CD4-positive, alpha-beta T cell treated with Interleukin-21 for 1 hour (primary cell): ENCODE results near the gene KLHL26.

Experiments
- DNase-seq: peaks from one replicate; pipeline ENCODE4 v3.0.0-alpha.2; 2020

Gene KLHL26

GRCh38 chr19:18650021-18650390 lies 13.2 kb downstream of the KLHL26 start:
- no peak for DNase-seq

GRCh38 chr19:18650468-18651041 lies 13.7 kb downstream of the KLHL26 start:
- DNase-seq: no peak

DNA sequence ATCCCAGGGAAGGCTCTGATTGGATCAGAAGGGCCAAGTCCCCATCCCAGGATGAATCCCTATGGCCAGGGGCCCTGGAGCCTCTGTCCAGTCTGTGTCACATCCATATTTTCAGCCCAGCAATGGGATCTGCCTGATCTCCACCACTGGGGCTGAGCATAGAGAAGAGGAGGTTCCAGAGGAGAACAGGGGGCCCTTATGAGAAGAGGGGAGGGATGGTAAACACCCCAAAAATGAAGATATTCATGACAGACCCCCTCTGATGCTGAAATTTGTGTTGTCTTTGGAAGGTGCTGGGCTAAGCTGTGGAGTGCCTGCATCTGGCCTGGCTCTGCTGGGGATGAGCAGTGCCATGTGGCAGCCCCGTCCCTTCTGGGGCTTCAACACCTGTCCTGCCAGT lies 14.5 kb downstream of the KLHL26 start:
- no peak for DNase-seq

GRCh38 chr19:18651733-18652132 lies 14.9 kb downstream of the KLHL26 start:
- no peak for DNase-seq

- DNase-seq: no peak
These were observed 17.0 kb downstream of the KLHL26 start for GRCh38 chr19:18653853-18654252.

DNA sequence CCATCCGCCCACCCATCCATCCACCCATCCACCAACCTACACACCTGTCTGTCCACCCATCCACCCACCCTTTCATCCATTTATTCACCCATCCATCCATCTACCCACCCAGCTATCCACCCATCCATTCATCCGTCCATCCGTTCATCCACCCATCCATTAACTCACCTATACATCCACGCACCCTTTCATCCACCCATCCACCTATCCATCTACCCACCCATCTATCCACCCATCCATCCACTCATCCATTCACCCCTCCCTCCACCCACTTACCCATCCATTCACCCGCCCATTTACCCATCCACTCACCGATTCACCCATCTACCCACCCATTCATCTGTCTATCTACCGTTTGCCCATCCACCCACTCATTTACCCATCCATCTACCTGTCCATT lies 17.6 kb downstream of the KLHL26 start:
- no peak for DNase-seq

DNA sequence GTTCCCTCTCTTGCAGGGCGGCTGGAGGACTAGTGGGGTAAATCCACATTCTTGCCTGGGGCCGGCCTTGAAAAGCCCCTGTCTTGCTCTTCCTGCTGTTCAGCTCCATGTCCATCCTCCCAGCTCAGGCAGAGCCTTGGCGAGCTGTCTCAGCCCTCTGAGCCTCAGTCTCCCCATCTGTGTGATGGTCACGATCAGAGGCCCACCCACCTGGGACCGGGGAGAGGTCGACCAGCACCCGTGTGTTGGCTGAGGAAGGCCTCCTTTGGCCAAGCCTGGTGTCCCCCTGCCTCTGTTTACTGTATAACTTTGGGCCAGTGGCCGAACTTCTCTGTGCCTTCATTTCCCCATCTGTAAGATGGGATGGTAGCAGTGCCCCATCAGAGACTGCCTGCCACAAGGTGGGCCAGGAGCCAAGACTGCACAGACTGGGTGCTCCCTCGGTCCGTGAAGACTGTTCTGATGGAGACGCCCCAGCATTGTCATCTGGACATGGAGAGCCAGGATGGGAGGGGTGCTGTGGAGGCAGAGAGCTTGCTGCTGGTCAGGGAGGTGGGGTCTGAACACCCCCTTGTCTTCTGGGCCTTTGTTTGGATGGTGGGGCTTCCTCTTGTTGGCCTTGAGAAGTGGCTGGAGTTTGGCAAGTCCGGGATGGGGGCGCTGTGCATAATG lies 18.5 kb downstream of the KLHL26 start:
- no peak for DNase-seq

DNA sequence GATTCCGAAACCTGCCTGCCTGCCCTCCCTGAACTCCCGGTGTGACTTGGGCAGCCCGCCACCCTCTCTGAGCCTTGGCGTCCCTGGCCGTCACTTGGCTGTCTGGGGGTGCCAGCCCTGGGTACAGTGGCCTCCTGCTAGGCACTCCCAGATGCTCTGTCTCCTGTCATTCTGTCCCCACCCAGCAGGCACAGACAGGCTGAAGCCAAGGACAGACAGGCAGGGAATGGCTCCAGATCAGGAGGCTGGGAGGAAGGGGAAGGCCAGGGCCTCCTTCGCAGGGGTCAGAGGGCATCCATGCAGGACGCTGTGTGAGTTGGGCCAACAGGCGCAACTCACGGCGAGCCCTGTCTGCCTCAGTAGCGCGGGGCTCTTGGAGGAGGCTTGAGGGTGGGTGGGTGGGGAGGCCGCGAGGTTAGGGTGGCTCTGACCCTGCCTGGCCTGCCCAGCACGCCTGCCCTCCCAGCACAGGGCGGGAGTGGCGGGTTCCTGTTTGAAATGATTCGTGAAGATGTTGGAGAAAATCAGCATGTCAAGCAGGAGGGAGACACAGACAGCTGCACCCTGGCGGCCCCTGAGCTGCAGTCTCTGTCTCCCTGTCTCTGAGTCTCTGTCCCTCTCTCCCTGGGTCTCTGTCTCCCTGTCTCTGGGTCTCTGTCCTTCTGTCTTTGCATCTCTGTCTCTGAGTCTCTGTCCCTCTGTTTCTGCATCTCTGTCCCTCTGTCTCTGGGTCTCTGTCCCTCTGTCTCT lies 19.7 kb downstream of the KLHL26 start:
- no peak for DNase-seq

GRCh38 chr19:18657590-18658365 lies 20.9 kb downstream of the KLHL26 start:
- DNase-seq: no peak

GRCh38 chr19:18658366-18658855 lies 21.6 kb downstream of the KLHL26 start:
- no peak for DNase-seq

GRCh38 chr19:18659281-18660050 lies 22.6 kb downstream of the KLHL26 start:
- no peak for DNase-seq

GRCh38 chr19:18660051-18660910 lies 23.5 kb downstream of the KLHL26 start:
- no peak for DNase-seq

GRCh38 chr19:18660939-18661670 lies 24.3 kb downstream of the KLHL26 start:
- DNase-seq: no peak

- no peak for DNase-seq
These were observed 26.3 kb downstream of the KLHL26 start for GRCh38 chr19:18662972-18663732.

DNA sequence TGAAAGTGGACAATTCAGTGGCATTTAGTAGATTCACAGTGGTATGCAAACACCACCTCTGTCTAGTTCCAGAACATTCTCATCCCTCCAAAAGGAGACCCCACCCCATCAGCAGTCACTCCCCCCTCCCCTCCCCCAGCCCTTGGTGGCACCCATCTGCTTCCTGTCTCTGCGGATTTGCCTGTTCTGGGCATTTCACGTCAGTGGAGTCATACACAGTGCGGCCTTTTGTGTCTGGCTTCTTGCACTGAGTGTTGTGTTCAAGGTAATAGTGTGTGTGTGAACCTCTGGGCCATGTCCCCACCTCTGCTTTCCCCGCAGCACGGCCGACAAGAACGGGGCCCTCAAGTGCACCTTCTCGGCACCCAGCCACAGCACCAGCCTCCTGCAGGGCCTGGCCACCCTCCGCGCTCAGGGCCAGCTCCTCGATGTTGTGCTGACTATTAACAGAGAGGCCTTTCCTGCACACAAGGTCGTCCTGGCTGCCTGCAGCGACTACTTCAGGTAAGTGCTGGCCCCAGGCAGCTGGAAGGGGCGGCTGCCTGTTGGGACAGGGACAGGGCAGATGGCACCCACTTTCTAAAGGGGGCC lies 27.2 kb downstream of the KLHL26 start:
- no peak for DNase-seq

DNA sequence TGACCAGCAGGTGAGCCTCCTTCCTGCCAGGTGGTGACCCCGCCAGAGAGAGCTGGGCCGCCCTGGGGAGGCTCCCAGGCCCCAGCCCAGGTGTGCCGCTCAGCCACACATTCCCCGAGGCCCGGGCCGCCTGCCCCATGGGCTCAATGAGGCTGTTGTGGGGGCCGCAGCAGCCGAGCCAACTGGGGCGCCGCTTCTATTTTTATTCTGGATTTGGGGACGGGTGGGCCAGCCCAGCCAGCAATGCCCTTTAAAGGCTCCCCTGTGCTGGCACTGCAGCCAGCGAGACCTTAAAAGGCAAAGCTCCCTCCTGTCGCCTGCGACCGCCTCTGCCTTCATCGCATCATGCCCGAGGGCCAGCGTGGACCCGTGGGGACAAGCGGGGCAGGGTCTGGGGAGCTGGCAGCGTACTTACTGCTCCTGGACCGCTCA lies 29.0 kb downstream of the KLHL26 start:
- no peak for DNase-seq

- DNase-seq: no peak
These were observed 29.5 kb downstream of the KLHL26 start for GRCh38 chr19:18666317-18666716.

DNA sequence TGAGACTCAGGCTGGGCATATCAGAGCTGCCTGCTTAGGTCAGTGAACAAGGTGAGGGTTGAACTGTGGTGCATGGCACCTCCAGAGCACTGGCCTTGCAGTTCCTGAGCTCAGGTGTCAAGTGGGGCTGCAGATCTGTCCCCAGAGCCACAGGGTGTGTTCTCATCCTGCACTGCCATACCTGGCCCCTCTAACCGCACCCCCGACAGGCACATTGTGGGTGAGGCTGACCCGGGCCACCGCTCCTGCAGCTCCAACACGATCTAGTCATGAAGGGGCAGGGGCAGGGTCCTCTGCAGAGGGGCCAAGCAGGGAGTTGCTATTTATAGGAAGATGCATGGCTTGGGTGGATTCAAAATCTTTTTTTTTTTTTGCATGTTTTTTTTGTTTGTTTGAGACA lies 30.0 kb downstream of the KLHL26 start:
- DNase-seq: no peak

- no peak for DNase-seq
These were observed 30.9 kb downstream of the KLHL26 start for GRCh38 chr19:18667531-18668251.
